Thyroid gland (tissue), 4 donors: ENCODE measurements around the gene PTPA. TPM values are rescaled to one million over a fixed set of nuclear protein-coding genes. Genes with fewer than 3 reads are reported as not detected.
A peak's percentile ranks its signal among the peaks of the same experiment; 100 is the strongest.

Experiments
- DNase-seq, 2 donors: peaks; one replicate each; pipeline ENCODE4 v3.0.0-alpha.2; 2019
- H3K27ac ChIP-seq, 3 donors: fragments of 200-600 bp; sonication (generic); 1 replicate in 2 of 3; 2 replicates in 1 of 3; pipeline ENCODE4 v1.5.1; 2016 to 2019; ENCODE audit warnings: mild to moderate bottlenecking in 1 of 3, moderate library complexity in 1 of 3
- H3K27me3 ChIP-seq: fragments of 200-600 bp; sonication (generic); one replicate; pipeline ENCODE4 v1.5.1; 2019
- H3K36me3 ChIP-seq, 2 donors: fragments of 200-600 bp; sonication (generic); one replicate each; pipeline ENCODE4 v1.5.1; 2016 to 2019
- H3K4me1 ChIP-seq, 2 donors: fragments of 200-600 bp; sonication (generic); one replicate each; pipeline ENCODE4 v1.5.1; 2017 to 2019
- H3K4me3 ChIP-seq, 3 donors: fragments of 200-600 bp; sonication (generic); replicated peaks in 1 of 3; 1 replicate in 2 of 3; 2 replicates in 1 of 3; pipeline ENCODE4 v1.5.1; 2016; ENCODE audit warnings: mild to moderate bottlenecking in 1 of 3
- H3K9me3 ChIP-seq: fragments of 200-600 bp; sonication (generic); one replicate; pipeline ENCODE4 v1.5.1; 2017
- CTCF ChIP-seq, 6 experiments: fragments of 200-600 bp in 3 of 6; fragments of 450-650 bp in 3 of 6; sonication (generic) in 3 of 6; IDR thresholded peaks; one replicate each; pipeline ENCODE4 v1.5.1; 2016 to 2019; ENCODE audit warnings: antibody characterized with exemption in 6 of 6, mild to moderate bottlenecking in 2 of 6, inconsistent platforms in 1 of 6, moderate library complexity in 1 of 6
- POLR2A ChIP-seq, 2 donors: fragments of 450-650 bp; IDR thresholded peaks; one replicate each; pipeline ENCODE4 v1.6.1; 2017; ENCODE audit warnings: antibody characterized with exemption in 2 of 2, mild to moderate bottlenecking in 2 of 2, moderate library complexity in 1 of 2
- WGBS, 2 donors: methylation state at CpG; one replicate each; pipeline ENCODE4 v1.1.5; 2017; 5-methylcytosine and 5-hydroxymethylcytosine counted together
- intact Hi-C: fragments of 100-400 bp; cut with DNase I; formaldehyde crosslinking; loops from one replicate; pipeline ENCODE4 v1.15.1; 2023
- total RNA-seq, 4 donors: library from RNA; depleted of rRNA; stranded (reverse); fragments of >200 nt; gene quantifications; one replicate each; pipeline ENCODE4 v1.2.3, GENCODE V29; 2016

The PTPA gene
- total RNA-seq, 4 donors from 2014 or later, result 45.0 to 117 (median 89.5) TPM

- Histone ChIP-seq H3K27ac (peak overlapping the region; percentile 20 to 100 (median 74)), H3K4me1 (peaks cover 57 to 68% of the 10 kb centered on the region in 2 donors), H3K27me3 (no peaks in the 10 kb centered on the region), H3K9me3 (no peaks in the 10 kb centered on the region), H3K4me3 (no peak overlapping the region), H3K36me3 (no peaks in the 10 kb centered on the region)
- intact Hi-C loops, result no loop called here
- peak; percentile 56 to 72 for DNase-seq
- WGBS, 2 donors, result 46 to 57% methylated on average over 1 to 2 of the region's 2 CpGs
- TF ChIP-seq CTCF (IDR thresholded peaks at IDR 0.05), result no peak
- TF ChIP-seq POLR2A (IDR thresholded peaks at IDR 0.05), result no peak
Measured at GRCh38 chr9:129145316-129145715, 34.1 kb downstream of the PTPA start.

- peak in 1 of 2 donors; percentile 13 for DNase-seq
- peak overlapping the region; percentile 20 to 100 (median 74) for H3K27ac ChIP-seq
- H3K36me3 ChIP-seq, result peaks cover 0 to 2% of the 10 kb centered on the region in 2 donors
- H3K4me1 ChIP-seq, result peaks cover 51 to 62% of the 10 kb centered on the region in 2 donors
- WGBS, 2 donors, result 70 to 74% methylated on average over 6 to 7 of the region's 7 CpGs
- TF ChIP-seq POLR2A (IDR thresholded peaks at IDR 0.05) (no peak), CTCF (IDR thresholded peaks at IDR 0.05) (no peak)
- H3K27me3 ChIP-seq, result no peaks in the 10 kb centered on the region
- H3K9me3 ChIP-seq, result no peaks in the 10 kb centered on the region
- H3K4me3 ChIP-seq, result no peak overlapping the region
- intact Hi-C loops, result no loop called here
Measured at GRCh38 chr9:129145841-129146292, 34.7 kb downstream of the PTPA start.

- DNase-seq, result peak; percentile 33 to 46
Measured at GRCh38 chr9:129146441-129146941, 35.3 kb downstream of the PTPA start.

GRCh38 chr9:129148463-129149204, 37.4 kb downstream of the PTPA start:
- DNase-seq, result no peak
- 85 to 86% methylated on average over 4 to 6 of the region's 6 CpGs for WGBS, 2 donors
- intact Hi-C loops, result no loop called here

More at GRCh38 chr9:129146441-129146941, 35.3 kb downstream of the PTPA start:
- Histone ChIP-seq H3K27me3 (no peaks in the 10 kb centered on the region), H3K4me3 (no peak overlapping the region), H3K4me1 (peaks cover 45 to 56% of the 10 kb centered on the region in 2 donors), H3K27ac (peak overlapping the region; percentile 20 to 100 (median 74)), H3K36me3 (peaks cover 0 to 3% of the 10 kb centered on the region in 2 donors), H3K9me3 (no peaks in the 10 kb centered on the region)
- intact Hi-C loops, result no loop called here
- 64 to 68% methylated on average over 3 to 6 of the region's 8 CpGs for WGBS, 2 donors
- TF ChIP-seq POLR2A (IDR thresholded peaks at IDR 0.05), result no peak
- no peak for TF ChIP-seq CTCF (IDR thresholded peaks at IDR 0.05)

More at GRCh38 chr9:129148463-129149204, 37.4 kb downstream of the PTPA start:
- H3K27ac ChIP-seq, result peak overlapping the region in 1 of 3 donors; percentile 100
- TF ChIP-seq CTCF (IDR thresholded peaks at IDR 0.05) (no peak), POLR2A (IDR thresholded peaks at IDR 0.05) (no peak)
- peaks cover 25 to 35% of the 10 kb centered on the region in 2 donors for H3K4me1 ChIP-seq
- H3K9me3 ChIP-seq, result no peaks in the 10 kb centered on the region
- H3K36me3 ChIP-seq, result peaks cover 0 to 3% of the 10 kb centered on the region in 2 donors
- no peaks in the 10 kb centered on the region for H3K27me3 ChIP-seq
- H3K4me3 ChIP-seq, result no peak overlapping the region
